ENCODE data around the gene SIRPA.

Gene SIRPA

DNA sequence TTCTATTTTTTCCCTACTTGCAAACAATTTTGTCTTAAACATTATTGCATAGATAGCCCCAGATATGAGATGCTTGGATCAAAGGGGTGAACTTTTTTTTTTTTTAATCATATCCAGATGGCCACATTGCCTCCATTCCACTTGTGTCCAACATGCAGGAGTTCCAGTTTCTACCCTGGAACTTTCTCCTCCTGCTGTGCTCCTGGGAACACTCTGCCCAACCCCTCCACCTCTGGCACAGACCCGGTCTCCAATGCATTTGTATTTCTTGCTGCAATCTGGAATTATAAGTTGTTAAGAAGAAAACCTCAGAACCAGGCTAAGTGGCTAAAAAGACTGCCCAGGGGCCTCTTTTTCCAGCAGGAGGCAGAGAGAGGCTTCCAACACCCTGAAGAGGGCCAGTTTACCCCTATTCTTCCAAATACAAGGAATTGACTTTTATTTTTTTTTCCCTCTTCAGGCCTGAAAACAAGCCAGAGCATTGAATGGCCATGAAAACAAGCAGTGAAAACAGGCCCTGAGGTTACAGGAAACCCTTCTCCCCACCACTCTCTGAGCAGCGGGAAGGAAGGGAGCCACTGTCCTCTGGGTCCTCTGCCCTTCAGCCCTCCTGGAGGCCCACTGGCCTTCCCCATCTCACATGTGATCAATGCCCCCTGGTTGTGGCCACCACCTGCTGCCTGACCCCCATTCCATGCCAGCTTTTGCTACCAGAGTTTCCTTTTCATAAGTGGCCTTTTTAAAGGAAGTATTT is 54.3 kb downstream of the SIRPA start:
- POLR2A ChIA-PET (ENCODE audit: low non-redundant PET), result no interaction called here
- DNase-seq (ENCODE audit: low spot score), result no peak
- H3K27ac ChIP-seq, result no peak overlapping the region
- TF ChIP-seq, protein P1, sequence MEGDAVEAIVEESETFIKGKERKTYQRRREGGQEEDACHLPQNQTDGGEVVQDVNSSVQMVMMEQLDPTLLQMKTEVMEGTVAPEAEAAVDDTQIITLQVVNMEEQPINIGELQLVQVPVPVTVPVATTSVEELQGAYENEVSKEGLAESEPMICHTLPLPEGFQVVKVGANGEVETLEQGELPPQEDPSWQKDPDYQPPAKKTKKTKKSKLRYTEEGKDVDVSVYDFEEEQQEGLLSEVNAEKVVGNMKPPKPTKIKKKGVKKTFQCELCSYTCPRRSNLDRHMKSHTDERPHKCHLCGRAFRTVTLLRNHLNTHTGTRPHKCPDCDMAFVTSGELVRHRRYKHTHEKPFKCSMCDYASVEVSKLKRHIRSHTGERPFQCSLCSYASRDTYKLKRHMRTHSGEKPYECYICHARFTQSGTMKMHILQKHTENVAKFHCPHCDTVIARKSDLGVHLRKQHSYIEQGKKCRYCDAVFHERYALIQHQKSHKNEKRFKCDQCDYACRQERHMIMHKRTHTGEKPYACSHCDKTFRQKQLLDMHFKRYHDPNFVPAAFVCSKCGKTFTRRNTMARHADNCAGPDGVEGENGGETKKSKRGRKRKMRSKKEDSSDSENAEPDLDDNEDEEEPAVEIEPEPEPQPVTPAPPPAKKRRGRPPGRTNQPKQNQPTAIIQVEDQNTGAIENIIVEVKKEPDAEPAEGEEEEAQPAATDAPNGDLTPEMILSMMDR (conservative IDR thresholded peaks at IDR 0.05; ENCODE audit: low read depth), result no peak
- CTCF ChIA-PET, result interaction anchor here (0.6 to 0.7 kb wide), 2 partner anchors 68 to 113 kb away, joined by 3 to 4 read pairs; no protein-coding TSS in a partner anchor

DNA sequence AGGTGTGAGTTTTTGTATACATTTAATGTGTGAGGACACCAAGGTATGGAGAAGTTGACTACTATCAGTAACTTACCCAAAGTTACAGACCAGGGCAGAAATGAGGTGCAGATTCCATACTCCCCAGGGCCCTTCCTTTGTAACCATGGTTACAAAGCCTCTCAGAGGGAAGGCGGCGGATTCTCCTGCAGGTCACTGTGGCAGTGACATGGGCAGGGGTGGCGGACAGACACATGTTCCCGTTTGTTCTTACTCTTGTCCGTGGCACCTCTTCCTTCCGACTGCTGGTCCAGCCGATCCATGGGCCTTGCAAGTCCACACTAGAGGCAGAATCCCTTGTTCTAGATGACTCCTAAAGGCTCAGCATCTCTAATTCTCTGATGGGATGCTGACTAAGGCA is 55.6 kb downstream of the SIRPA start:
- POLR2A ChIA-PET (ENCODE audit: low non-redundant PET), result no interaction called here
- DNase-seq (ENCODE audit: low spot score), result no peak
- no peak overlapping the region for H3K27ac ChIP-seq
- CTCF ChIA-PET, result no interaction called here
- TF ChIP-seq, protein P1 (conservative IDR thresholded peaks at IDR 0.05; ENCODE audit: low read depth), result no peak

DNA sequence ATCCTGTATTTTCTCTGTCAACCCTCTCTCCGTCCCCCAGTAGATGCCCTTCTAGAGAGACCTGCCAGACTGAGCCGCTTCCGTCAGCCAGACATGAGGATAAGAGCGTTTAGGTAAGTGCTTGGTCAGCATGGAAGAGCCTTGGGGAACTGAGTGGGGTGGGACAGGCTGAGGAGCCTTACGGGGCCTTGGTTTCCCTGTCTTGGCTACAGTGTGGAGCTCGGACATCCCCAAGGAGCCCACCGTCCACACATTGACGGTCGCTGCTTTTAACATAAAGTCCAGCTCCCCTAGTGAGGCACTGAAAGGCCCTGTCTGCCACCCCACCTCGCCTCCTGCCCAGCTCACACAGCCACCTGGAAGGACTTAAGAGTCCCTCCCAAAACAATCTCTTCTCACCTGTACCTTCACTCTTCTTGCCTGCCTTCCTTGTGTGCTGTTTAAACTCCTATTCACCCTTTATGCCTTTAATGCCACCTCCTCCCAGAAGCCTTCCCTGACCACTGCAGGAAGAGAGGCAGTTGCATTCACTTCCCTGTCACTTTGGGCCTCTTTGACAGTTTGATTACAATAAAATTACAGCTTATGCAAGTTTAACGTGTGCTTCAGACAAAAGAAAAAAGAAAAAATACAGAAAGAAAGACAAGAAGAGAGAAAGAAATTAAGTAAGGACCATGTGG is 56.4 kb downstream of the SIRPA start:
- CTCF ChIA-PET, result interaction anchor here (0.8 to 1.3 kb wide), 3 partner anchors 13 to 73 kb away, joined by 3 to 6 read pairs (median 4); no protein-coding TSS in a partner anchor
- DNase-seq (ENCODE audit: low spot score), result no peak
- POLR2A ChIA-PET (ENCODE audit: low non-redundant PET), result no interaction called here
- no peak overlapping the region for H3K27ac ChIP-seq
- TF ChIP-seq, protein P1 (conservative IDR thresholded peaks at IDR 0.05; ENCODE audit: low read depth), result no peak

DNA sequence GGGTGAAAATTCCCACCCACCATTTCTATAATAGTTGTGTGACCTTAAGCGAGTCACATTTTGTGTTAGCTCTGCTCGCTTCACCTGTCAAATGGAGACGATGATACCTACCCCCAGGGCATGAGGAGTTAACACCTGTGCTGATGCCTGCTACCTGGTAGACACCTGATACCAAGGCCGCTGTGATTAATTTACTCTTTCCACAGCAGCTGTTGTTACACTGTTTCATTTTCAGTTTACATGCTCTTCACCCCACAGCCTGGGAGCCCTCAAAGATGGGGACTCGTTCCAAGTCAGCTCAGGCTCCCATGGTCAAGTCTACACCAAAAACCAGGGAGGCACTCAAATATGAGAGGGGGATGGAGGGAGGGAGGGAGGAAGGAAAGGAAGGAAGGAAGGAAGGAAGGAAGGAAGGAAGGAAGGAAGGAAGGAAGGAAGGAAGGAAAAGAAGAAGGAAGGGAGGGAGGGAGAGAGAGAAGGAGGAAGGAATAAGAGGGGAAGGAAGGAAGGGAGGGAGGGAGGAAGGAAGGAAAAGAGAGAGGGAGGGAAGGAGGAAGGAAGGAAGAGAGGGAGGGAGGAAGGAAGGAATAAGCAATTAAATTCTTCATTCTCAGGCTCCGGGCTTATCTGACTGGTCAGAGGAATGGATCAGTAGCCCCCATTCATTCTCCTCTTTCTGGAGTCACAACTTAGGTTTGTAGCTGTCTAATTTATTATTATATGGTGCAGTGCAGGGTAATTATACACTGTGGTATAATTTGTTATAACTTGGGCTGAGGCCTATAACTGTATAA is 57.7 kb downstream of the SIRPA start:
- POLR2A ChIA-PET (ENCODE audit: low non-redundant PET), result no interaction called here
- DNase-seq (ENCODE audit: low spot score), result no peak
- CTCF ChIA-PET, result interaction anchor here (0.6 to 1.3 kb wide), 3 partner anchors 12 to 33 kb away, joined by 3 to 4 read pairs (median 3); no protein-coding TSS in a partner anchor
- no peak overlapping the region for H3K27ac ChIP-seq
- TF ChIP-seq, protein P1 (conservative IDR thresholded peaks at IDR 0.05; ENCODE audit: low read depth), result no peak

DNA sequence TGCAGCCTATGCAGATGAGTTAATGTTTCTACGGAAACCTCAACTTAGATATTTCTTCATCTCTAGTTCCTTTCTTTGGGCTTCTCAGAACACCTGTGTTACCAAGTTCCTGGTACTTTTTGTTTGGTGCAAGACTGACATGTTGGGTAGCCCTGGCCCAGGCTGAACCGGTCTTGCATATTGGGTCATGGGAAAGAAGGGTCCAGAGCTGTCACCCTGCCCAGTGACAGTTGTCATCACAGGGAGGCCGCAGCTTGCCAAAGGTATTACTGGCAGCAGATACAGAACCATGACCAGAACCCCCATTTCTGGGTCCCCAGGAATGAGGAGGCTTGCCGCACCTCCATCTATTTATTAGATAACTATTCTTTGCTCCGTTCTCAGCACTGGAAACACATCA is 58.4 kb downstream of the SIRPA start:
- CTCF ChIA-PET, result interaction anchor here (0.5 to 0.6 kb wide), 2 partner anchors 32 to 153 kb away, joined by 3 to 4 read pairs; no protein-coding TSS in a partner anchor
- H3K27ac ChIP-seq, result no peak overlapping the region
- POLR2A ChIA-PET (ENCODE audit: low non-redundant PET), result no interaction called here
- no peak for DNase-seq (ENCODE audit: low spot score)
- TF ChIP-seq, protein P1 (conservative IDR thresholded peaks at IDR 0.05; ENCODE audit: low read depth), result no peak

DNA sequence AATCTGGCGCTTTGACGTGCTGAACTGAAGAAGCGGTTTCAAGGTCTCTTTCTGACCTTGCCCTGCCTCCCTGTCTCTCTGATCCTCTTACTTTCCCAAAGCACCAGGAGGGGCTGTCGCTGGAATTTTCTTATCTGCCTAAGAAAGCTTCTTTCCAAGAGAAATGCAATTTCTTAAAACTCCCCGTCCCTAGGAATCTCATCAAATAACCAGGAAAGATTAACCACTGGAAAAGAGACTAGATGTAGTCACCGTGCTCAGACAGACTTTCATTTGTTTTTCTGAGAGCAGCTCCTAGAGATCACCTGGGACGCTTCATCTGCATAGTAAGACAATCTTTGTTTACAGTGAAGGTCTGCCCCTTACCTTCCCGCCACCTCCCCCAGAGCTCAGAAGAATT is 60.0 kb downstream of the SIRPA start:
- CTCF ChIA-PET, result interaction anchor here (0.6 kb wide), 1 partner anchor 86 kb away, joined by 3 read pairs; no protein-coding TSS in a partner anchor

More for the DNA sequence above, 60.0 kb downstream of the SIRPA start:
- no peak for DNase-seq (ENCODE audit: low spot score)
- TF ChIP-seq, protein P1 (conservative IDR thresholded peaks at IDR 0.05; ENCODE audit: low read depth), result no peak
- POLR2A ChIA-PET (ENCODE audit: low non-redundant PET), result no interaction called here
- H3K27ac ChIP-seq, result no peak overlapping the region

Measured in RWPE1 (cell line).